ENCODE data around the gene IDH2. TPM values are rescaled to one million over a fixed set of nuclear protein-coding genes. Genes with fewer than 3 reads are reported as not detected.
A peak's percentile ranks its signal among the peaks of the same experiment; 100 is the strongest.

The IDH2 gene
- total RNA-seq, 3 donors from 2014 or later (not counting 1 experiment from before 2014, with no cell fraction given), result 72.3 to 91.5 (median 81.0) TPM

DNA sequence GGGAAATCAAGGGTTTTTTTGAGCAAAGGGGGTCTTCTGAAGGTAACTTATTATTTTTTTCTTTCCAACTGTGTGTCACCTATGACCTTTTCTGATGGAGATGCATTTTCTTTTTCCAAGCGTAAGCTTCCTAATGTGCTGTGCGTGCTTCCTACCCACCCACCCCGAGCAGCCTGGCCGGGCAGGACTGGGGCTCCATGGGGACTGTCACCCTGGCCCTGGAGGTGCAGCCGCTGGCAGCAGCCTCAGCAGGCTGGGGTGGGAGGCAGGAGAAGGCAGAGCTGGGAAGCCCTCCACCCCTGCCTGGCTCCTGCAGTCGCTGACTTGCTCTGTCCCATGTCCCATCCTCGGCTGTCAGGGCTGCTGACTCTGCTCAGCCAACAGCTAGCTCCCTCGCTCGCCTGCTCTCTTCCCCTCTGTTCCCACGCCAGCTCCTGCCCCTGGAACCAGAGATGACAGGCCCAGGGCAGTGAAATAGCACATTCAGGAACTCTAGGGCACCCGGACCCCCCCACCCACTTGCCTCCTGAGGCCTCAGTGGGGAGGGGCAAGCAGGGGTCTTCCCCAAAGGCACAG is 21.4 kb downstream of the IDH2 start:
- Histone ChIP-seq H3K4me1 (ENCODE audit: control insufficient read depth, insufficient read depth, low read length) (no peaks in the 10 kb centered on the region), H3K9me3 (ENCODE audit: control insufficient read depth, insufficient read depth, low read length) (no peaks in the 10 kb centered on the region), H3K4me3 (ENCODE audit: low read length) (no peak overlapping the region), H3K27ac (ENCODE audit: low read length) (no peak overlapping the region), H3K36me3 (ENCODE audit: control insufficient read depth, insufficient read depth, low read length) (peaks cover 31% of the 10 kb centered on the region), H3K27me3 (ENCODE audit: control insufficient read depth, insufficient read depth, low read length) (no peaks in the 10 kb centered on the region)
- 95% methylated on average over 11 of the region's 11 CpGs for WGBS (ENCODE audit: insufficient coverage)
- TF ChIP-seq, protein P1, sequence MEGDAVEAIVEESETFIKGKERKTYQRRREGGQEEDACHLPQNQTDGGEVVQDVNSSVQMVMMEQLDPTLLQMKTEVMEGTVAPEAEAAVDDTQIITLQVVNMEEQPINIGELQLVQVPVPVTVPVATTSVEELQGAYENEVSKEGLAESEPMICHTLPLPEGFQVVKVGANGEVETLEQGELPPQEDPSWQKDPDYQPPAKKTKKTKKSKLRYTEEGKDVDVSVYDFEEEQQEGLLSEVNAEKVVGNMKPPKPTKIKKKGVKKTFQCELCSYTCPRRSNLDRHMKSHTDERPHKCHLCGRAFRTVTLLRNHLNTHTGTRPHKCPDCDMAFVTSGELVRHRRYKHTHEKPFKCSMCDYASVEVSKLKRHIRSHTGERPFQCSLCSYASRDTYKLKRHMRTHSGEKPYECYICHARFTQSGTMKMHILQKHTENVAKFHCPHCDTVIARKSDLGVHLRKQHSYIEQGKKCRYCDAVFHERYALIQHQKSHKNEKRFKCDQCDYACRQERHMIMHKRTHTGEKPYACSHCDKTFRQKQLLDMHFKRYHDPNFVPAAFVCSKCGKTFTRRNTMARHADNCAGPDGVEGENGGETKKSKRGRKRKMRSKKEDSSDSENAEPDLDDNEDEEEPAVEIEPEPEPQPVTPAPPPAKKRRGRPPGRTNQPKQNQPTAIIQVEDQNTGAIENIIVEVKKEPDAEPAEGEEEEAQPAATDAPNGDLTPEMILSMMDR (IDR thresholded peaks at IDR 0.05), result no peak
- Mint-ChIP-seq H3K27ac (peak overlapping the region in 1 of 2 donors; percentile 72), H3K9me3 (no peaks in the 10 kb centered on the region), H3K4me1 (no peaks in the 10 kb centered on the region), H3K4me3 (no peak overlapping the region), H3K27me3 (ENCODE audit: low read depth in 2 of 2) (no peaks in the 10 kb centered on the region), H3K36me3 (no peaks in the 10 kb centered on the region)
- no peak for ATAC-seq
- intact Hi-C loops (cut with micrococcal nuclease), result no loop called here
- no peak for DNase-seq

DNA sequence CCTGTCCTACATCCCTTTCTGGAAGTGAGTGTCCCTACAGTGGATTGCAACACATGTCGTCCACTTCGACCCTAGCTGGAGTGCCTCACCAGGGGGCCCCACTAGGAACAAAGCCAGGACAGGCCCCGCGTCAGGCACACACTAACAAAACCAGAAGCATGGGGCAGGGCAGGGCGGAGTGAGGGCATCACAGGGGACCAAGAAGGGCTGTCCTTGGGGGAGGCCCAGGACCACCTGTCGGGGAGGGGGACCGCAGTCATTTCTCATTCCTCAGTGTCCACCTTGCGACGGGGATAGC is 21.9 kb downstream of the IDH2 start:
- Histone ChIP-seq H3K4me3 (ENCODE audit: low read length) (no peak overlapping the region), H3K27me3 (ENCODE audit: control insufficient read depth, insufficient read depth, low read length) (no peaks in the 10 kb centered on the region), H3K4me1 (ENCODE audit: control insufficient read depth, insufficient read depth, low read length) (no peaks in the 10 kb centered on the region), H3K9me3 (ENCODE audit: control insufficient read depth, insufficient read depth, low read length) (no peaks in the 10 kb centered on the region), H3K27ac (ENCODE audit: low read length) (no peak overlapping the region), H3K36me3 (ENCODE audit: control insufficient read depth, insufficient read depth, low read length) (peaks cover 30% of the 10 kb centered on the region)
- H3K36me3 Mint-ChIP-seq, result no peaks in the 10 kb centered on the region
- H3K4me1 Mint-ChIP-seq, result no peaks in the 10 kb centered on the region
- TF ChIP-seq, protein P1 (IDR thresholded peaks at IDR 0.05), result no peak
- ATAC-seq (no peak), DNase-seq (no peak)
- intact Hi-C loops (cut with micrococcal nuclease), result no loop called here
- no peak overlapping the region for H3K4me3 Mint-ChIP-seq
- no peaks in the 10 kb centered on the region for H3K27me3 Mint-ChIP-seq (ENCODE audit: low read depth in 2 of 2)
- H3K27ac Mint-ChIP-seq, result peak overlapping the region in 1 of 2 donors; percentile 72
- H3K9me3 Mint-ChIP-seq, result no peaks in the 10 kb centered on the region
- 91% methylated on average over 9 of the region's 9 CpGs for WGBS (ENCODE audit: insufficient coverage)

DNA sequence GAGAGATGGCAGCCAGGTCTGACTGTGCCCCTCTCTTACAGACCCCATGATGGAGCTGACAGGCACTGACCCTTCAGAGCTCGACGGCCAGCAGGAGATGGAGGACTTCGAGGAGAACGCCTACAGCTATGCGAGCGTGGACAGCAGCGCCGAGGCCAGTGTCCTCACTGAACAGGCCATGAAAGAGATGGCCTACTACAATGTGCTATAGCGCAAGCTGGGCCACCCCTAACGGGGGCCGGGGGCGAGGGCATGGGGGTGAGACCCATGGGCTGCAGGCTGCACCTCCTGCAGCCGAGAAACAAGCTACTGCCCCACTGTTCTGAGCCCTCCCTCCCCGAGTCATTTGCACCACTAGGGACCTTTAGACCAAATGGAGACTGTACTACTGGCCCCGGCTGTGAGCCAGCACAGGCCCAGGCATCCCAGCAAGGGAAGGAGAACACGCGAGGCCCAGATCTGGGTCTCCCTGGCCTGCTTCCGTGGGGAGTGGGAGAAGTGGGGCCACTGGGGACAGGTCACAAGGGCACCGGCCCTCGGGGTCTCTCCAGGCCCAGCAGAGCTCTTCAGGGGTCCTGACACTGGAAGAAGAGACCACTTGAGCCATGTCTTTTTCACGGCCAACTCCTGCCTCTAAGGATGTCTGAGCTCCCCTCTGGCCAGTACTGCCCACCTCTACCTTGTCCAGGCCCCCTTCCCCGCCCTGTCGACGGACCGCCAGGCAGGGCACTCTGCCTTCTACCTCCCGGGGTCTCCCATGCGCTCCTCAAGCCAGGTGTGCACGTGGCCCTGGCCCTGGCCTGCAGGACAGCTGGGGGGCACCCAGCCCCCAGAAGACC is 22.4 kb downstream of the IDH2 start:
- Histone ChIP-seq H3K36me3 (ENCODE audit: control insufficient read depth, insufficient read depth, low read length) (peaks cover 27% of the 10 kb centered on the region), H3K4me3 (ENCODE audit: low read length) (no peak overlapping the region), H3K27ac (ENCODE audit: low read length) (no peak overlapping the region), H3K27me3 (ENCODE audit: control insufficient read depth, insufficient read depth, low read length) (no peaks in the 10 kb centered on the region), H3K9me3 (ENCODE audit: control insufficient read depth, insufficient read depth, low read length) (no peaks in the 10 kb centered on the region), H3K4me1 (ENCODE audit: control insufficient read depth, insufficient read depth, low read length) (no peaks in the 10 kb centered on the region)
- no peak overlapping the region for H3K4me3 Mint-ChIP-seq
- H3K36me3 Mint-ChIP-seq, result no peaks in the 10 kb centered on the region
- WGBS (ENCODE audit: insufficient coverage), result 95% methylated on average over 28 of the region's 28 CpGs
- no peaks in the 10 kb centered on the region for H3K27me3 Mint-ChIP-seq (ENCODE audit: low read depth in 2 of 2)
- no peaks in the 10 kb centered on the region for H3K9me3 Mint-ChIP-seq
- ATAC-seq, result no peak
- H3K4me1 Mint-ChIP-seq, result no peaks in the 10 kb centered on the region
- H3K27ac Mint-ChIP-seq, result peak overlapping the region in 1 of 2 donors; percentile 72
- intact Hi-C loops (cut with micrococcal nuclease), result no loop called here
- TF ChIP-seq, protein P1 (IDR thresholded peaks at IDR 0.05), result no peak
- no peak for DNase-seq
